KMS-11 (cell line): ENCODE results near the gene HS6ST2.
A peak's percentile ranks its signal among the peaks of the same experiment; 100 is the strongest.

Experiments
- H2AFZ ChIP-seq: fragments of 200-600 bp; sonication (generic); 2 replicates; pipeline ENCODE4 v1.6.1; 2016; ENCODE audit warnings: antibody characterized with exemption, mixed run types, low read depth
- H3K27ac ChIP-seq: fragments of 200-600 bp; sonication (generic); 2 replicates; pipeline ENCODE4 v1.6.1; 2016; ENCODE audit warnings: mild to moderate bottlenecking, mixed run types
- H3K27me3 ChIP-seq: fragments of 200-600 bp; sonication (generic); 2 replicates; pipeline ENCODE4 v1.6.1; 2017; ENCODE audit warnings: mild to moderate bottlenecking, low read depth, mixed run types, moderate library complexity; ENCODE audit not compliant: insufficient read depth
- H3K36me3 ChIP-seq: fragments of 200-600 bp; sonication (generic); 2 replicates; pipeline ENCODE4 v1.6.1; 2017; ENCODE audit warnings: mild to moderate bottlenecking, mixed run types; ENCODE audit not compliant: insufficient read depth
- H3K4me1 ChIP-seq: fragments of 200-600 bp; sonication (generic); 2 replicates; pipeline ENCODE4 v1.6.1; 2016; ENCODE audit warnings: mild to moderate bottlenecking, low read depth, mixed run types; ENCODE audit not compliant: poor library complexity, severe bottlenecking
- H3K4me2 ChIP-seq: fragments of 200-600 bp; sonication (generic); 2 replicates; pipeline ENCODE4 v1.7.0; 2016; ENCODE audit warnings: mild to moderate bottlenecking, mixed run types
- H3K4me3 ChIP-seq: fragments of 200-600 bp; sonication (generic); IDR thresholded peaks from 2 replicates; pipeline ENCODE4 v1.6.1; 2017; ENCODE audit warnings: low read depth, low read length, mixed read lengths; ENCODE audit not compliant: insufficient read depth
- H3K79me2 ChIP-seq: fragments of 200-600 bp; sonication (generic); 2 replicates; pipeline ENCODE4 v1.6.1; 2016; ENCODE audit warnings: low read depth, mixed run types; ENCODE audit not compliant: insufficient read depth
- H3K9ac ChIP-seq: fragments of 200-600 bp; sonication (generic); 2 replicates; pipeline ENCODE4 v1.6.1; 2016; ENCODE audit warnings: mild to moderate bottlenecking, mixed run types
- H4K20me1 ChIP-seq: fragments of 200-600 bp; sonication (generic); 2 replicates; pipeline ENCODE4 v1.6.1; 2016; ENCODE audit warnings: mild to moderate bottlenecking, mixed run types; ENCODE audit not compliant: insufficient read depth
- CTCF ChIP-seq: fragments of 200-600 bp; sonication (generic); conservative IDR thresholded peaks from 2 replicates; pipeline ENCODE4 v1.6.1; 2017; ENCODE audit warnings: low read depth, mild to moderate bottlenecking, antibody characterized with exemption, low read length, moderate library complexity, mixed read lengths

HS6ST2 gene

GRCh38 chrX:132756439-132756838, 202.0 kb downstream of the HS6ST2 start:
- Histone ChIP-seq H4K20me1 (no peaks in the 10 kb centered on the region), H3K4me2 (no peak overlapping the region), H3K36me3 (no peaks in the 10 kb centered on the region), H3K4me1 (peaks cover 4% of the 10 kb centered on the region), H3K27me3 (no peaks in the 10 kb centered on the region), H2AFZ (no peak overlapping the region), H3K27ac (no peak overlapping the region), H3K79me2 (no peaks in the 10 kb centered on the region), H3K9ac (no peak overlapping the region), H3K4me3 (no peak overlapping the region)
- TF ChIP-seq CTCF, result no peak

GRCh38 chrX:132751063-132751690, 207.3 kb downstream of the HS6ST2 start:
- Histone ChIP-seq H3K36me3 (no peaks in the 10 kb centered on the region), H4K20me1 (no peaks in the 10 kb centered on the region), H3K79me2 (no peaks in the 10 kb centered on the region), H3K4me2 (peak overlapping the region; percentile 25; the same call in 1 of the 2 replicates), H3K27me3 (no peaks in the 10 kb centered on the region), H3K27ac (peak overlapping the region; percentile 44; the same call in 1 of the 2 replicates), H3K4me1 (peaks cover 16% of the 10 kb centered on the region), H2AFZ (no peak overlapping the region; the same call in 1 of the 2 replicates), H3K9ac (no peak overlapping the region), H3K4me3 (no peak overlapping the region)
- no peak for TF ChIP-seq CTCF

- no peaks in the 10 kb centered on the region for H3K79me2 ChIP-seq
- H3K27me3 ChIP-seq, result no peaks in the 10 kb centered on the region
- H4K20me1 ChIP-seq, result no peaks in the 10 kb centered on the region
- TF ChIP-seq CTCF, result no peak
- peak overlapping the region; percentile 22; the same call in 1 of the 2 replicates for H2AFZ ChIP-seq
- H3K4me3 ChIP-seq, result no peak overlapping the region
- peaks cover 16% of the 10 kb centered on the region for H3K4me1 ChIP-seq
- H3K9ac ChIP-seq, result no peak overlapping the region
- peak overlapping the region; percentile 25; the same call in 1 of the 2 replicates for H3K4me2 ChIP-seq
- H3K36me3 ChIP-seq, result no peaks in the 10 kb centered on the region
- H3K27ac ChIP-seq, result peak overlapping the region; percentile 44; the same call in 1 of the 2 replicates
These were observed 207.9 kb downstream of the HS6ST2 start for GRCh38 chrX:132750331-132751062.

- H2AFZ ChIP-seq, result no peak overlapping the region
- TF ChIP-seq CTCF, result no peak
- no peaks in the 10 kb centered on the region for H3K36me3 ChIP-seq
- H3K4me3 ChIP-seq, result no peak overlapping the region
- no peak overlapping the region for H3K27ac ChIP-seq
- H3K9ac ChIP-seq, result no peak overlapping the region
- H3K27me3 ChIP-seq, result no peaks in the 10 kb centered on the region
- no peaks in the 10 kb centered on the region for H3K79me2 ChIP-seq
- H3K4me2 ChIP-seq, result no peak overlapping the region
- H4K20me1 ChIP-seq, result no peaks in the 10 kb centered on the region
- peaks cover 16% of the 10 kb centered on the region for H3K4me1 ChIP-seq
These were observed 209.0 kb downstream of the HS6ST2 start for GRCh38 chrX:132749406-132749805.
